Fibroblast of lung (primary cell): ENCODE measurements around the gene KLK15. TPM values are rescaled to one million over a fixed set of nuclear protein-coding genes. Genes with fewer than 3 reads are reported as not detected.

Experiments used
- DNase-seq, 2 donors: peaks; one replicate each; pipeline versions ENCODE4 v3.0.0 to v3.0.0-alpha.2; 2010; ENCODE audit warnings: low read depth in 2 of 2
- H2AFZ ChIP-seq: 2 replicates; pipeline ENCODE4 v1.5.1; 2012; ENCODE audit warnings: low read length, control low read depth, inconsistent platforms
- H3K27ac ChIP-seq: 2 replicates; pipeline ENCODE4 v1.5.1; 2011; ENCODE audit warnings: low read length, control low read depth; ENCODE audit not compliant: insufficient read depth
- H3K27me3 ChIP-seq: 2 replicates; pipeline ENCODE4 v1.5.1; 2011; ENCODE audit warnings: mild to moderate bottlenecking, low read length; ENCODE audit not compliant: control insufficient read depth, insufficient read depth
- H3K36me3 ChIP-seq: 2 replicates; pipeline ENCODE4 v1.5.1; 2011; ENCODE audit warnings: low read length; ENCODE audit not compliant: control insufficient read depth, insufficient read depth
- H3K4me1 ChIP-seq: 2 replicates; pipeline ENCODE4 v1.5.1; 2011; ENCODE audit warnings: low read length; ENCODE audit not compliant: control insufficient read depth, insufficient read depth; ENCODE audit errors: extremely low read depth
- H3K4me2 ChIP-seq: 2 replicates; pipeline ENCODE4 v1.5.1; 2011; ENCODE audit warnings: low read length, control low read depth; ENCODE audit not compliant: insufficient read depth; ENCODE audit errors: extremely low read depth
- H3K4me3 ChIP-seq, 4 experiments: fragments of 200-600 bp in 1 of 4; sonication (generic) in 1 of 4; replicated peaks in 1 of 4; 2 replicates each; pipeline ENCODE4 v1.5.1; 2011 to 2016; ENCODE audit warnings: low read length in 4 of 4, low read depth in 3 of 4, mild to moderate bottlenecking in 3 of 4, control low read depth in 2 of 4, inconsistent platforms in 1 of 4, mixed read lengths in 1 of 4; ENCODE audit not compliant: insufficient read depth in 1 of 4; ENCODE audit errors: control extremely low read depth in 1 of 4
- H3K79me2 ChIP-seq: 2 replicates; pipeline ENCODE4 v1.5.1; 2012; ENCODE audit warnings: mild to moderate bottlenecking, low read length, inconsistent platforms; ENCODE audit not compliant: control insufficient read depth, insufficient read depth
- H3K9ac ChIP-seq: 2 replicates; pipeline ENCODE4 v1.5.1; 2011; ENCODE audit warnings: mild to moderate bottlenecking, low read length, control low read depth; ENCODE audit not compliant: insufficient read depth
- H3K9me3 ChIP-seq: 2 replicates; pipeline ENCODE4 v1.5.1; 2012; ENCODE audit warnings: low read depth, low read length; ENCODE audit not compliant: control insufficient read depth, insufficient read depth
- H4K20me1 ChIP-seq: 2 replicates; pipeline ENCODE4 v1.5.1; 2011; ENCODE audit warnings: low read length; ENCODE audit not compliant: control insufficient read depth, insufficient read depth; ENCODE audit errors: extremely low read depth
- EZH2 ChIP-seq: IDR thresholded peaks from 2 replicates; pipeline ENCODE4 v1.5.1; 2012; ENCODE audit warnings: low read length, control low read depth, mild to moderate bottlenecking; ENCODE audit errors: missing control alignments
- polyA plus RNA-seq, 2 donors: library from polyadenylated mRNA; depleted of rRNA in 1 of 2; stranded (reverse) in 1 of 2; unstranded in 1 of 2; fragments of >200 nt; gene quantifications; 2 replicates each; pipeline ENCODE4 v1.2.1, GENCODE V29; 2011 to 2012; ENCODE audit warnings: missing spikeins in 1 of 2
- total RNA-seq: library from RNA; depleted of rRNA; stranded (reverse); fragments of >200 nt; gene quantifications from 2 replicates; pipeline ENCODE4 v1.2.1, GENCODE V29; 2014
- TF ChIP-seq, protein P1 (sequence below), 2 donors: IDR thresholded peaks in 1 of 2; conservative IDR thresholded peaks in 1 of 2; 1 replicate in 1 of 2; 2 replicates in 1 of 2; pipeline ENCODE4 v1.5.1; 2011 to 2012; ENCODE audit warnings: low read length in 2 of 2, control low read depth in 1 of 2, inconsistent platforms in 1 of 2, low read depth in 1 of 2, mild to moderate bottlenecking in 1 of 2

The KLK15 gene
- total and polyA plus RNA-seq, 2 donors (not counting 1 experiment from before 2014, with no cell fraction given), result not detected

GRCh38 chr19:50836543-50837195, 3.3 kb upstream of the KLK15 start:
- Histone ChIP-seq H3K36me3 (no peaks in the 10 kb centered on the region), H3K27ac (no peak overlapping the region), H3K4me1 (no peaks in the 10 kb centered on the region), H3K79me2 (no peaks in the 10 kb centered on the region), H3K4me2 (peak overlapping the region; percentile 76), H2AFZ (no peak overlapping the region), H3K9ac (no peak overlapping the region), H4K20me1 (no peaks in the 10 kb centered on the region), H3K4me3 (no peak overlapping the region), H3K27me3 (no peaks in the 10 kb centered on the region), H3K9me3 (no peaks in the 10 kb centered on the region)
- DNase-seq, result no peak
- TF ChIP-seq, protein P1, sequence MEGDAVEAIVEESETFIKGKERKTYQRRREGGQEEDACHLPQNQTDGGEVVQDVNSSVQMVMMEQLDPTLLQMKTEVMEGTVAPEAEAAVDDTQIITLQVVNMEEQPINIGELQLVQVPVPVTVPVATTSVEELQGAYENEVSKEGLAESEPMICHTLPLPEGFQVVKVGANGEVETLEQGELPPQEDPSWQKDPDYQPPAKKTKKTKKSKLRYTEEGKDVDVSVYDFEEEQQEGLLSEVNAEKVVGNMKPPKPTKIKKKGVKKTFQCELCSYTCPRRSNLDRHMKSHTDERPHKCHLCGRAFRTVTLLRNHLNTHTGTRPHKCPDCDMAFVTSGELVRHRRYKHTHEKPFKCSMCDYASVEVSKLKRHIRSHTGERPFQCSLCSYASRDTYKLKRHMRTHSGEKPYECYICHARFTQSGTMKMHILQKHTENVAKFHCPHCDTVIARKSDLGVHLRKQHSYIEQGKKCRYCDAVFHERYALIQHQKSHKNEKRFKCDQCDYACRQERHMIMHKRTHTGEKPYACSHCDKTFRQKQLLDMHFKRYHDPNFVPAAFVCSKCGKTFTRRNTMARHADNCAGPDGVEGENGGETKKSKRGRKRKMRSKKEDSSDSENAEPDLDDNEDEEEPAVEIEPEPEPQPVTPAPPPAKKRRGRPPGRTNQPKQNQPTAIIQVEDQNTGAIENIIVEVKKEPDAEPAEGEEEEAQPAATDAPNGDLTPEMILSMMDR (conservative IDR thresholded peaks at IDR 0.05 in 1 of 2, IDR thresholded peaks at IDR 0.05 in 1 of 2; ENCODE audit: low read depth in 1 of 2, low read length in 2 of 2), result no peak
- no peak for TF ChIP-seq EZH2

DNA sequence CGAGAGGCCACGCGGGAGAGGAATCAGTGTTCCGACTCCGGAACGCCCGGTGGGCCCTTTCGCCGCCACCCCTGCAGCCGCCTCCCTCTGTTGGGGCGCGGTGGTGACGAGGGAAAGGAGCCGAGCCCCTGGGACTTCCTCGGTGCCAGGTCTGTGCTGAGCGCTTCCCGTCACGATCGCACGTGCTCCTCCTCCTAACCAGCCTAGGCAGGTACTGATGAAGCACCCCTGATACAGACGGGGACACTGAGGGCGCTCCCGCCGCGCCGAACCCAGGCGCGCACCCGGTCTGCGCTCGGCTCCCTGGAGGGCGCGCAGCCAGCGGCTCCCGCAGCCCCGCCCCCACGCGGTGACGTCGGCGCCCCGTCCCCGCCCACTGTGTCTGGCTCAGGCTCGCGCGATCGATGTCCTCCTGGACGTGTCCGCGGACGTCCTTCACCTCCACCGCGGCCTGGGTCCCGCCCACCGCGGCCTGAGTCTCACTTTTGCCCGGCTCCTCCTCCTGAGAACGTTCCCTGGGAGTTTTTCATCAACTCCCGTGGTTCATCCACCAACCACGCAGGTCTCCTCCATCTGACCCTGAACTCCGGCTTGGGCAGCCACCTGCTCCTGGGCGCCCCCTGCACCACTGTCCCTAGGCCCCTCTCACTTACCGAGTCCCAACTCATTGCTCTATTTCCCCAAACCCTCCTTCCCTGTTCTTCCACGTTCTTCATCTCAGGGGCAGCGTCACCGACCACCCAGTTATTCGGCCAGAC, 2.6 kb upstream of the KLK15 start:
- no peaks in the 10 kb centered on the region for H3K79me2 ChIP-seq
- no peak overlapping the region for H3K27ac ChIP-seq
- H3K9me3 ChIP-seq, result no peaks in the 10 kb centered on the region
- peak overlapping the region; percentile 38 to 62 (median 56) for H3K4me3 ChIP-seq
- TF ChIP-seq, protein P1 (conservative IDR thresholded peaks at IDR 0.05 in 1 of 2, IDR thresholded peaks at IDR 0.05 in 1 of 2; ENCODE audit: low read depth in 1 of 2, low read length in 2 of 2), result no peak
- no peak for TF ChIP-seq EZH2
- no peaks in the 10 kb centered on the region for H3K36me3 ChIP-seq
- no peaks in the 10 kb centered on the region for H3K27me3 ChIP-seq
- no peaks in the 10 kb centered on the region for H4K20me1 ChIP-seq
- no peak overlapping the region for H3K9ac ChIP-seq
- peak overlapping the region; percentile 76 for H3K4me2 ChIP-seq
- peak overlapping the region; percentile 75 for H2AFZ ChIP-seq
- no peaks in the 10 kb centered on the region for H3K4me1 ChIP-seq
- peak; percentile 35 to 44 for DNase-seq

- Histone ChIP-seq H3K9ac (no peak overlapping the region), H3K36me3 (no peaks in the 10 kb centered on the region), H2AFZ (peak overlapping the region; percentile 75), H3K4me3 (peak overlapping the region; percentile 38 to 62 (median 56)), H3K4me1 (no peaks in the 10 kb centered on the region), H3K79me2 (no peaks in the 10 kb centered on the region), H3K27me3 (no peaks in the 10 kb centered on the region), H3K27ac (no peak overlapping the region), H3K4me2 (peak overlapping the region; percentile 69), H4K20me1 (no peaks in the 10 kb centered on the region), H3K9me3 (no peaks in the 10 kb centered on the region)
- TF ChIP-seq, protein P1 (conservative IDR thresholded peaks at IDR 0.05 in 1 of 2, IDR thresholded peaks at IDR 0.05 in 1 of 2; ENCODE audit: low read depth in 1 of 2, low read length in 2 of 2), result no peak
- no peak for TF ChIP-seq EZH2
- peak in 1 of 2 donors; percentile 5 for DNase-seq
These were observed 1.9 kb upstream of the KLK15 start for GRCh38 chr19:50835103-50835784.
